Measurements from ENCODE around the gene TRIM63.

TRIM63 gene

GRCh38 chr1:26037904-26038303 is 29.5 kb downstream of the TRIM63 start:
- POLR2A ChIA-PET: no interaction called here
- no peaks in the 10 kb centered on the region for H3K9me3 ChIP-seq (ENCODE audit: control insufficient read depth, insufficient read depth, low read depth, low read length)
- no peaks in the 10 kb centered on the region for H3K4me1 ChIP-seq (ENCODE audit: control insufficient read depth, insufficient read depth, low read length)
- CTCF ChIA-PET: interaction anchor here (0.6 to 7.5 kb wide), 4 partner anchors 107 to 290 kb away, joined by 3 to 80 read pairs (median 4); no protein-coding TSS in a partner anchor
- H3K4me3 ChIP-seq (ENCODE audit: low read depth, low read length): no peak overlapping the region
- no peaks in the 10 kb centered on the region for H3K36me3 ChIP-seq (ENCODE audit: control insufficient read depth in 2 of 2, insufficient read depth in 1 of 2, low read length in 2 of 2)
- TF ChIP-seq ZNF423 (tag by site-specific recombination; IDR thresholded peaks at IDR 0.05): no peak
- TF ChIP-seq ZSCAN23 (tag by site-specific recombination; IDR thresholded peaks at IDR 0.05): no peak
- no peak for TF ChIP-seq YY2 (tag by site-specific recombination; IDR thresholded peaks at IDR 0.05)
- TF ChIP-seq ZNF843 (tag by site-specific recombination; IDR thresholded peaks at IDR 0.05): no peak
- no peak for TF ChIP-seq ZEB2 (tag by site-specific recombination; IDR thresholded peaks at IDR 0.05)
- TF ChIP-seq YY1 (tag by site-specific recombination; IDR thresholded peaks at IDR 0.05): no peak
- TF ChIP-seq ZNF311 (tag by site-specific recombination; IDR thresholded peaks at IDR 0.05; ENCODE audit: borderline replicate concordance): no peak
- TF ChIP-seq ZSCAN30 (tag by site-specific recombination; IDR thresholded peaks at IDR 0.05): no peak
- TF ChIP-seq PATZ1 (tag by site-specific recombination; IDR thresholded peaks at IDR 0.05): no peak
- TF ChIP-seq ZNF585B (tag by site-specific recombination; IDR thresholded peaks at IDR 0.05): no peak
- H3K27ac ChIP-seq (ENCODE audit: extremely low read depth, low read depth, low read length): no peak overlapping the region

GRCh38 chr1:26036756-26037281 is 30.6 kb downstream of the TRIM63 start:
- CTCF ChIA-PET: interaction anchor here (0.6 to 7.5 kb wide), 33 partner anchors 10 to 381 kb away, joined by 3 to 80 read pairs (median 4); partner anchors contain the start of genes CEP85 and ZNF593
- Histone ChIP-seq H3K36me3 (ENCODE audit: control insufficient read depth in 2 of 2, insufficient read depth in 1 of 2, low read length in 2 of 2) (no peaks in the 10 kb centered on the region), H3K4me3 (ENCODE audit: low read depth, low read length) (no peak overlapping the region), H3K27ac (ENCODE audit: extremely low read depth, low read depth, low read length) (no peak overlapping the region), H3K9me3 (ENCODE audit: control insufficient read depth, insufficient read depth, low read depth, low read length) (no peaks in the 10 kb centered on the region), H3K4me1 (ENCODE audit: control insufficient read depth, insufficient read depth, low read length) (no peaks in the 10 kb centered on the region)
- 0 out of 2 replicates have a peak, but pooled peaks have one; percentile 20 for TF ChIP-seq EGR2 (tag by site-specific recombination; IDR thresholded peaks at IDR 0.05; ENCODE audit: low read depth)
- no peak for TF ChIP-seq ZNF544 (tag by site-specific recombination; IDR thresholded peaks at IDR 0.05)
- TF ChIP-seq KLF17 (tag by site-specific recombination; IDR thresholded peaks at IDR 0.05): 0 out of 2 replicates have a peak, but pooled peaks have one; percentile 1
- POLR2A ChIA-PET: interaction anchor here (0.8 to 1.2 kb wide), 3 partner anchors 9 to 107 kb away, joined by 3 read pairs; partner anchors contain the start of gene PDIK1L

- CTCF ChIA-PET: interaction anchor here (0.6 to 7.5 kb wide), 47 partner anchors 8 to 1836 kb away, joined by 3 to 80 read pairs (median 4); partner anchors contain the start of genes C1orf232, CEP85, THEMIS2 and ZNF593
- TF ChIP-seq ZNF777 (tag by site-specific recombination; IDR thresholded peaks at IDR 0.05; ENCODE audit: borderline replicate concordance): no peak
- TF ChIP-seq ZFP69B (tag by site-specific recombination; IDR thresholded peaks at IDR 0.05): peak; percentile 1
- peak; percentile 32; the same call in 1 of the 2 replicates for TF ChIP-seq SP7 (tag by site-specific recombination; IDR thresholded peaks at IDR 0.05)
- TF ChIP-seq ZNF221 (tag by site-specific recombination; IDR thresholded peaks at IDR 0.05; ENCODE audit: borderline replicate concordance): no peak
- no peak for TF ChIP-seq RBAK (tag by site-specific recombination; IDR thresholded peaks at IDR 0.05)
- peak; percentile 72; the same call in 1 of the 2 replicates for TF ChIP-seq ZSCAN30 (tag by site-specific recombination; IDR thresholded peaks at IDR 0.05)
- peak; percentile 71 for TF ChIP-seq IKZF3 (tag by site-specific recombination; IDR thresholded peaks at IDR 0.05)
- no peak for TF ChIP-seq ZBTB20 (tag by site-specific recombination; IDR thresholded peaks at IDR 0.05)
- peak; percentile 98 for TF ChIP-seq CTCF (tag by site-specific recombination; IDR thresholded peaks at IDR 0.05)
- TF ChIP-seq ZNF654 (tag by site-specific recombination; IDR thresholded peaks at IDR 0.05; ENCODE audit: low read depth): peak; percentile 80
- TF ChIP-seq ZFP37 (tag by site-specific recombination; IDR thresholded peaks at IDR 0.05): 0 out of 2 replicates have a peak, but pooled peaks have one; percentile 1
- TF ChIP-seq ZNF311 (tag by site-specific recombination; IDR thresholded peaks at IDR 0.05; ENCODE audit: borderline replicate concordance): no peak
- no peak for TF ChIP-seq ZNF37A (tag by site-specific recombination; IDR thresholded peaks at IDR 0.05)
These were observed 31.3 kb downstream of the TRIM63 start for GRCh38 chr1:26035959-26036755.

More at GRCh38 chr1:26035959-26036755, 31.3 kb downstream of the TRIM63 start:
- Histone ChIP-seq H3K27ac (ENCODE audit: extremely low read depth, low read depth, low read length) (peak overlapping the region; percentile 56; the same call in 1 of the 2 replicates), H3K9me3 (ENCODE audit: control insufficient read depth, insufficient read depth, low read depth, low read length) (no peaks in the 10 kb centered on the region), H3K4me3 (ENCODE audit: low read depth, low read length) (peak overlapping the region; percentile 83), H3K36me3 (ENCODE audit: control insufficient read depth in 2 of 2, insufficient read depth in 1 of 2, low read length in 2 of 2) (no peaks in the 10 kb centered on the region), H3K4me1 (ENCODE audit: control insufficient read depth, insufficient read depth, low read length) (no peaks in the 10 kb centered on the region)
- POLR2A ChIA-PET: interaction anchor here (0.6 to 1.8 kb wide), 6 partner anchors 9 to 355 kb away, joined by 3 to 10 read pairs (median 3); partner anchors contain the start of gene PDIK1L
